HCT116 (cell line): ENCODE measurements around the gene HIBADH. TPM values are rescaled to one million over a fixed set of nuclear protein-coding genes. Genes with fewer than 3 reads are reported as not detected.

Experiments used
- ATAC-seq: fragments of 200-7000 bp; cut with Tn5 transposase; 2 replicates; pipeline ENCODE4 v1.9.1; 2020; ENCODE audit warnings: mild to moderate bottlenecking, moderate library complexity
- BruUV-seq: library from RNA; stranded (reverse); fragments of 400-500 nt; replicated peaks from 2 replicates; lab custom pipeline; 2021; lab: Mats Ljungman, UMichigan
- CTCF ChIA-PET: fragments of 300-600 bp; sonication (Branson Sonifier 250); formaldehyde crosslinking; loops from one replicate; lab custom pipeline; 2021; ENCODE audit warnings: antibody characterized with exemption; lab: Charles Lee
- POLR2A ChIA-PET: fragments of 300-600, 350-600 bp; sonication (Branson Sonifier 250); formaldehyde crosslinking; loops from one replicate; lab custom pipeline; 2021; ENCODE audit warnings: antibody characterized with exemption; lab: Charles Lee
- RAD21 ChIA-PET, 2 experiments: fragments of 300-600 bp; sonication (Branson Sonifier 250); formaldehyde crosslinking; loops; one replicate each; lab custom pipeline; 2023; ENCODE audit warnings: low total read pairs in 2 of 2; ENCODE audit not compliant: uncharacterized antibody in 2 of 2, unreplicated experiment in 2 of 2, low non-redundant PET in 1 of 2; lab: Charles Lee
- DNase-seq: peaks from one replicate; pipeline ENCODE4 v3.0.0-alpha.2; 2010; ENCODE audit warnings: low read depth, low spot score
- H2AFZ ChIP-seq: fragments of 200-600 bp; shearing (Covaris generic), sonication (generic); 2 replicates; pipeline ENCODE4 v1.6.1; 2017; ENCODE audit warnings: low read depth, mixed run types, mixed read lengths, antibody characterized with exemption, low read length; ENCODE audit not compliant: poor library complexity, severe bottlenecking
- H3K27ac ChIP-seq: 2 replicates; pipeline ENCODE4 v1.5.1; 2012; ENCODE audit warnings: low read depth, low read length
- H3K27me3 ChIP-seq: fragments of 200-600 bp; sonication (generic); 2 replicates; pipeline ENCODE4 v1.6.1; 2016; ENCODE audit warnings: mixed run types, low read length, mixed read lengths; ENCODE audit not compliant: insufficient read depth
- H3K36me3 ChIP-seq, 2 experiments: fragments of 200-500 bp in 1 of 2; fragments of 200-600 bp in 1 of 2; sonication (Bioruptor generic) in 1 of 2; sonication (generic) in 1 of 2; 2 replicates each; pipeline versions ENCODE4 v1.5.1 to v1.6.1; 2014 to 2016; ENCODE audit warnings: low read length in 2 of 2, inconsistent platforms in 1 of 2, mixed read lengths in 1 of 2, mixed run types in 1 of 2; ENCODE audit not compliant: insufficient read depth in 2 of 2, control insufficient read depth in 1 of 2
- H3K4me1 ChIP-seq, 2 experiments: fragments of 200-600 bp in 1 of 2; sonication (generic) in 1 of 2; 2 replicates each; pipeline versions ENCODE4 v1.5.1 to v1.6.1; 2012 to 2017; ENCODE audit warnings: low read length in 2 of 2, inconsistent platforms in 1 of 2, mild to moderate bottlenecking in 1 of 2, mixed read lengths in 1 of 2, mixed run types in 1 of 2, moderate library complexity in 1 of 2; ENCODE audit not compliant: insufficient read depth in 2 of 2, control insufficient read depth in 1 of 2
- H3K4me2 ChIP-seq: fragments of 200-600 bp; sonication (generic); 2 replicates; pipeline ENCODE4 v1.6.1; 2017; ENCODE audit warnings: mixed run types, low read length, mixed read lengths
- H3K4me3 ChIP-seq, 2 experiments: fragments of 200-600 bp in 1 of 2; sonication (generic) in 1 of 2; replicated peaks in 1 of 2; 2 replicates each; pipeline ENCODE4 v1.5.1; 2011 to 2016; ENCODE audit warnings: low read length in 2 of 2, control low read depth in 1 of 2, low read depth in 1 of 2, mild to moderate bottlenecking in 1 of 2, mixed read lengths in 1 of 2, mixed run types in 1 of 2
- H3K79me2 ChIP-seq: fragments of 200-600 bp; sonication (generic); 2 replicates; pipeline ENCODE4 v1.6.1; 2017; ENCODE audit warnings: mild to moderate bottlenecking, mixed run types, low read length, moderate library complexity, mixed read lengths; ENCODE audit not compliant: insufficient read depth
- H3K9ac ChIP-seq: fragments of 200-600 bp; sonication (generic); 2 replicates; pipeline ENCODE4 v1.6.1; 2016; ENCODE audit warnings: low read length, mixed read lengths
- H3K9me2 ChIP-seq: fragments of 200-600 bp; sonication (generic), shearing (Covaris generic); 2 replicates; pipeline ENCODE4 v1.6.1; 2017; ENCODE audit warnings: mixed run types, mild to moderate bottlenecking, moderate library complexity; ENCODE audit not compliant: insufficient read depth
- H3K9me3 ChIP-seq, 2 experiments: fragments of 200-500 bp in 1 of 2; fragments of 200-600 bp in 1 of 2; sonication (Bioruptor generic) in 1 of 2; sonication (generic) in 1 of 2; 2 replicates each; pipeline ENCODE4 v1.6.1; 2014 to 2017; ENCODE audit warnings: low read length in 2 of 2, mixed read lengths in 2 of 2, inconsistent platforms in 1 of 2, low read depth in 1 of 2, mild to moderate bottlenecking in 1 of 2, mixed run types in 1 of 2, moderate library complexity in 1 of 2; ENCODE audit not compliant: control insufficient read depth in 1 of 2, insufficient read depth in 1 of 2
- H4K20me1 ChIP-seq: fragments of 200-600 bp; sonication (generic), shearing (Covaris generic); 2 replicates; pipeline ENCODE4 v1.6.1; 2017; ENCODE audit warnings: mixed run types, mild to moderate bottlenecking, moderate library complexity; ENCODE audit not compliant: insufficient read depth
- ATF3 ChIP-seq: IDR thresholded peaks from 2 replicates; pipeline ENCODE4 v1.6.1; 2012
- CBX3 ChIP-seq: IDR thresholded peaks from 2 replicates; pipeline ENCODE4 v1.6.1; 2012; ENCODE audit warnings: low read depth
- CEBPB ChIP-seq: IDR thresholded peaks from 2 replicates; pipeline ENCODE4 v1.6.1; 2012; ENCODE audit warnings: low read depth
- EGR1 ChIP-seq: IDR thresholded peaks from 2 replicates; pipeline ENCODE4 v1.6.1; 2012; ENCODE audit warnings: low read depth
- ELF1 ChIP-seq: IDR thresholded peaks from 2 replicates; pipeline ENCODE4 v1.6.1; 2012; ENCODE audit warnings: low read depth, borderline replicate concordance
- EZH2 ChIP-seq: fragments of 200-600 bp; sonication (generic); IDR thresholded peaks from 2 replicates; pipeline ENCODE4 v1.6.1; 2017; ENCODE audit warnings: antibody characterized with exemption, mixed run types
- EZH2phosphoT487 ChIP-seq: fragments of 200-600 bp; IDR thresholded peaks from 2 replicates; pipeline ENCODE4 v1.6.1; 2018; ENCODE audit warnings: antibody characterized with exemption, borderline replicate concordance
- FOSL1 ChIP-seq: IDR thresholded peaks from 2 replicates; pipeline ENCODE4 v1.6.1; 2012; ENCODE audit warnings: low read depth
- JUND ChIP-seq: IDR thresholded peaks from 2 replicates; pipeline ENCODE4 v1.6.1; 2012
- POLR2A ChIP-seq: IDR thresholded peaks from 2 replicates; pipeline ENCODE4 v1.7.0; 2011; ENCODE audit warnings: borderline replicate concordance; ENCODE audit not compliant: insufficient read depth, insufficient read length; ENCODE audit errors: extremely low read depth
- POLR2AphosphoS5 ChIP-seq: IDR thresholded peaks from 2 replicates; pipeline ENCODE4 v1.6.1; 2011; ENCODE audit warnings: mild to moderate bottlenecking, low read depth, low read length, moderate library complexity
- RAD21 ChIP-seq: IDR thresholded peaks from 2 replicates; pipeline ENCODE4 v1.6.1; 2012; ENCODE audit warnings: low read depth, mild to moderate bottlenecking
- SP1 ChIP-seq: IDR thresholded peaks from 2 replicates; pipeline ENCODE4 v1.6.1; 2012; ENCODE audit warnings: low read depth
- TCF7L2 ChIP-seq: IDR thresholded peaks from 2 replicates; pipeline ENCODE4 v1.7.0; 2011; ENCODE audit warnings: borderline replicate concordance, inconsistent platforms; ENCODE audit not compliant: insufficient read depth, insufficient read length; ENCODE audit errors: extremely low read depth
- YY1 ChIP-seq: IDR thresholded peaks from 2 replicates; pipeline ENCODE4 v1.6.1; 2011; ENCODE audit warnings: low read length, low read depth, moderate library complexity, mild to moderate bottlenecking; ENCODE audit not compliant: insufficient replicate concordance; ENCODE audit errors: extremely low read depth
- ZBTB33 ChIP-seq: IDR thresholded peaks from 2 replicates; pipeline ENCODE4 v1.6.1; 2011; ENCODE audit warnings: mild to moderate bottlenecking, low read length, moderate library complexity; ENCODE audit not compliant: insufficient replicate concordance; ENCODE audit errors: extremely low read depth
- ZFX ChIP-seq: fragments of 450-650 bp; IDR thresholded peaks from 2 replicates; pipeline ENCODE4 v1.6.1; 2017
- intact Hi-C: fragments of 100-400 bp; cut with micrococcal nuclease; formaldehyde crosslinking; loops from 2 replicates; pipeline ENCODE4 v1.10.0; 2022
- total RNA-seq: library from RNA; stranded (reverse); gene quantifications from one replicate; pipeline ENCODE4 v1.2.1, GENCODE V29; 2021; ENCODE audit not compliant: unreplicated experiment

The HIBADH gene
- total RNA-seq, 1 experiment from 2014 or later, result 32.4 TPM

GRCh38 chr7:27595009-27595408, 67.7 kb downstream of the HIBADH start:
- Histone ChIP-seq H2AFZ (no peak overlapping the region), H3K4me1 (no peaks in the 10 kb centered on the region), H3K4me2 (no peak overlapping the region), H3K36me3 (no peaks in the 10 kb centered on the region), H3K79me2 (no peaks in the 10 kb centered on the region), H3K27ac (no peak overlapping the region), H3K9ac (no peak overlapping the region), H3K4me3 (no peak overlapping the region), H4K20me1 (no peaks in the 10 kb centered on the region), H3K27me3 (no peaks in the 10 kb centered on the region), H3K9me2 (no peaks in the 10 kb centered on the region), H3K9me3 (no peaks in the 10 kb centered on the region)
- no peak for ATAC-seq
- TF ChIP-seq ATF3 (no peak), CEBPB (no peak), FOSL1 (no peak), YY1 (no peak), EGR1 (no peak)
- ChIA-PET RAD21 (no interaction called here), CTCF (no interaction called here), POLR2A (no interaction called here)
- intact Hi-C loops, result no loop called here
- no peak for DNase-seq
- no TSS peak for BruUV-seq

GRCh38 chr7:27593226-27593625, 69.5 kb downstream of the HIBADH start:
- no peak overlapping the region for H3K27ac ChIP-seq
- intact Hi-C loops, result no loop called here
- BruUV-seq, result no TSS peak

More at GRCh38 chr7:27593226-27593625, 69.5 kb downstream of the HIBADH start:
- Histone ChIP-seq H3K4me2 (no peak overlapping the region), H2AFZ (no peak overlapping the region), H3K9me2 (no peaks in the 10 kb centered on the region), H3K36me3 (no peaks in the 10 kb centered on the region), H3K79me2 (no peaks in the 10 kb centered on the region), H3K27me3 (no peaks in the 10 kb centered on the region), H3K9ac (no peak overlapping the region), H4K20me1 (no peaks in the 10 kb centered on the region), H3K4me1 (no peaks in the 10 kb centered on the region), H3K9me3 (no peaks in the 10 kb centered on the region), H3K4me3 (no peak overlapping the region)
- POLR2A ChIA-PET, result no interaction called here
- no peak for TF ChIP-seq JUND
- no peak for TF ChIP-seq CBX3
- no peak for TF ChIP-seq EGR1
- TF ChIP-seq ZFX, result no peak
- TF ChIP-seq SP1, result no peak
- no peak for TF ChIP-seq EZH2phosphoT487
- no peak for TF ChIP-seq CEBPB
- no peak for TF ChIP-seq ZBTB33
- TF ChIP-seq TCF7L2, result no peak
- no peak for TF ChIP-seq RAD21
- no peak for TF ChIP-seq POLR2A
- TF ChIP-seq EZH2, result no peak
- no peak for TF ChIP-seq POLR2AphosphoS5
- TF ChIP-seq FOSL1, result no peak
- no peak for TF ChIP-seq ELF1
- RAD21 ChIA-PET, result no interaction called here
- DNase-seq (no peak), ATAC-seq (no peak)
- CTCF ChIA-PET, result no interaction called here
